K562 (cell line): ENCODE data around the gene DENND1A.

Experiments used
- EP300 ChIP-seq: IDR thresholded peaks from 2 replicates; pipeline ENCODE4 v1.6.1; 2012; ENCODE audit warnings: low read length, improper control_type of control experiment
- ZNF24 ChIP-seq: fragments of 450-650 bp; IDR thresholded peaks from 2 replicates; pipeline ENCODE4 v1.6.1; 2016
- TF ChIP-seq, protein P1 (sequence below): fragments of 250-450 bp; sonication (Bioruptor Pico); IDR thresholded peaks from 2 replicates; pipeline ENCODE4 v1.4.0; 2020; ENCODE audit warnings: mild to moderate bottlenecking, moderate library complexity

DNA sequence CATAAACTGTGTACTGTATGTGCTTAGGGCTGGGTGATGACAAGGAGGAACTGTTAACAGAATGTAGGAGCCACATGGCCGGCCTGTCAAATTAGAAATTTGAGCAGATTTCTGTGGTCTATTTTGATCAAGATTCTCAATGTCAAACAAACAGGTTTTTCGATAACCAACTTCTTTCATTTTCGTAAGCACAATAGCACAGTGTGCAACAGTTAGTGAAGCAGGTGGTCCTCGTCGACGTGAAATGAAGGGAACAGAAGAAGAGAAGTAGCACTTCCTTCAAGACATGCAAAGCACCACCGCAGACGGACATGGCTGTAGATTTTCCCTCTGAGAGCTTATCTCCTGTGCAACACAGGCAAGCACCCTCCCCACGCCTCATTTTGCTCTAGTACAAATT is 321.8 kb downstream of the DENND1A start:
- TF ChIP-seq EP300 (no peak), ZNF24 (no peak)
- TF ChIP-seq, protein P1, sequence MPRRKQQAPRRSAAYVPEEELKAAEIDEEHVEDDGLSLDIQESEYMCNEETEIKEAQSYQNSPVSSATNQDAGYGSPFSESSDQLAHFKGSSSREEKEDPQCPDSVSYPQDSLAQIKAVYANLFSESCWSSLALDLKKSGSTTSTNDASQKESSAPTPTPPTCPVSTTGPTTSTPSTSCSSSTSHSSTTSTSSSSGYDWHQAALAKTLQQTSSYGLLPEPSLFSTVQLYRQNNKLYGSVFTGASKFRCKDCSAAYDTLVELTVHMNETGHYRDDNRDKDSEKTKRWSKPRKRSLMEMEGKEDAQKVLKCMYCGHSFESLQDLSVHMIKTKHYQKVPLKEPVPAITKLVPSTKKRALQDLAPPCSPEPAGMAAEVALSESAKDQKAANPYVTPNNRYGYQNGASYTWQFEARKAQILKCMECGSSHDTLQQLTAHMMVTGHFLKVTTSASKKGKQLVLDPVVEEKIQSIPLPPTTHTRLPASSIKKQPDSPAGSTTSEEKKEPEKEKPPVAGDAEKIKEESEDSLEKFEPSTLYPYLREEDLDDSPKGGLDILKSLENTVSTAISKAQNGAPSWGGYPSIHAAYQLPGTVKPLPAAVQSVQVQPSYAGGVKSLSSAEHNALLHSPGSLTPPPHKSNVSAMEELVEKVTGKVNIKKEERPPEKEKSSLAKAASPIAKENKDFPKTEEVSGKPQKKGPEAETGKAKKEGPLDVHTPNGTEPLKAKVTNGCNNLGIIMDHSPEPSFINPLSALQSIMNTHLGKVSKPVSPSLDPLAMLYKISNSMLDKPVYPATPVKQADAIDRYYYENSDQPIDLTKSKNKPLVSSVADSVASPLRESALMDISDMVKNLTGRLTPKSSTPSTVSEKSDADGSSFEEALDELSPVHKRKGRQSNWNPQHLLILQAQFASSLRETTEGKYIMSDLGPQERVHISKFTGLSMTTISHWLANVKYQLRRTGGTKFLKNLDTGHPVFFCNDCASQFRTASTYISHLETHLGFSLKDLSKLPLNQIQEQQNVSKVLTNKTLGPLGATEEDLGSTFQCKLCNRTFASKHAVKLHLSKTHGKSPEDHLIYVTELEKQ (CRISPR knock-in tag): no peak
